ENCODE data around the gene IL4R. TPM values are rescaled to one million over a fixed set of nuclear protein-coding genes. Genes with fewer than 3 reads are reported as not detected.
"Not testable (repeated sequence)": the region's sequence is repeated elsewhere in the genome, so short reads cannot be mapped to it uniquely, and the experiment has no call there.

The IL4R gene
- 8.5 and 13.1 TPM in 2 replicates for total RNA-seq (2014; rRNA removed; shearing (Covaris generic))

GRCh38 chr16:27313422-27314160, at the start of gene IL4R:
Gene IL4R (plus strand): TSS chr16:27313974. CDS start chr16:27340204, 26,230 bp downstream.
- DNase-seq (ENCODE audit: low read depth): peak; percentile 54

DNA sequence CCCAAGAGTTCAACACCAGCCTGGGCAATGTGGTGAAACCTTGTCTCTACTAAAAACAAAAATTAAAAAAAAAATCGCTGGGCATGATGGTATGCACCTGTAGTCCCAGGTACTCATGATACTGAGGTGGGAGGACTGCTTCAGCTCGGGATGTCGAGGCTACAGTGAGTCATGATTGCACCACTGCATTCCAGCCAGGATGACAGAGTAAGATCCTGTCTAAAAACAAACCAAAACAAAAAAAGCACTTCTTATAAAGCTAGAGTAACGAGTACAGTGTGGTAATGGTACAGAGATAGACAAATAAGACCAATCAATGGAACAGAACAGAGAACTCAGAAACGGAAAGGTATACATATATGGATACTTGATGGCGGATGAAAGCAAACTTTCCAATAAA, 49.6 kb upstream of the IL4R start:
- DNase-seq (ENCODE audit: low read depth): peak; percentile 79

GRCh38 chr16:27265982-27266381, 47.8 kb upstream of the IL4R start:
- DNase-seq (ENCODE audit: low read depth): no peak

GRCh38 chr16:27267037-27267677, 46.6 kb upstream of the IL4R start:
- DNase-seq (ENCODE audit: low read depth): no peak

- peak; percentile 94 for DNase-seq (ENCODE audit: low read depth)
These were observed 45.1 kb upstream of the IL4R start, which contains the start of gene NSMCE1 for GRCh38 chr16:27268376-27269299. Gene NSMCE1 (minus strand): TSS chr16:27268772. CDS start chr16:27257570, 11,202 bp downstream.

- DNase-seq (ENCODE audit: low read depth): no peak
These were observed 44.2 kb upstream of the IL4R start for GRCh38 chr16:27269300-27270150.

DNA sequence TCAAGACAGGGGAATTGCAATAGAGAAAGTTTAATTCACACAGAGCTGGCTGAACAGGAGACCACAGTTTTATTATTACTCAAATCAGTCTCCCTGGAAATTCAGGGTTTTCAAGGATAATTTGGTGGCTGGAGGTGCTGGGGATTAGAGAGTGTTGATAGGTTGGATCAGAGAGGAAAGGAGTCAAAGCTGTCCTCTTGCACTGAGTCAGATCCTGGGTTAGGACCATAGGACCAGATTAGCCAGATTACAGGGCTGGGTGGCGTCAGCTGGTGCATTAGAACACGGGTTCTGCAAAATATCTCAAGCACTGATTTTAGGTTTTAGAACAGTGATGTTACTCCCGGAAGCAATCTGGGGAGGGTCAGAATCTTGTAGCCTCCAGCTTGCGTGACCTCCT, 43.4 kb upstream of the IL4R start:
- no peak for DNase-seq (ENCODE audit: low read depth)

DNA sequence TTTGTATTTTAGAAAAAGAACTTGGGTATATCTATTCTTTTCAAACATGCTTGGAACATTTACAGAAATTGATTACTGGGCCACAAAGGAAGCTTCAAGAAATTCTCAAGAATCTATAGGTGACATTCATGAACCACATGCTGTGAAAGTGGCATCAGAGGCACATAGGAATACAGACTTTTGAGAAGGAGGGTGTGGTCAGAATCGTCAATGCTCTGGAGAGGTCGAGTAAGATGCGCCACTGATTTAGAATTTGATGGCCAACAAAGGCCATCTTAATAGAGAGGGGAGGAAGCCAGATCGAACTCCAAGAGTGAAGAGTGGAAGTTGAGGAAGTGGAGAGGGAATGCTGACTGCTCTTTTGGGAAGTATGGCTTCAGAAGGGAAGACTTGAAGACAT, 41.7 kb upstream of the IL4R start:
- DNase-seq (ENCODE audit: low read depth): no peak

DNA sequence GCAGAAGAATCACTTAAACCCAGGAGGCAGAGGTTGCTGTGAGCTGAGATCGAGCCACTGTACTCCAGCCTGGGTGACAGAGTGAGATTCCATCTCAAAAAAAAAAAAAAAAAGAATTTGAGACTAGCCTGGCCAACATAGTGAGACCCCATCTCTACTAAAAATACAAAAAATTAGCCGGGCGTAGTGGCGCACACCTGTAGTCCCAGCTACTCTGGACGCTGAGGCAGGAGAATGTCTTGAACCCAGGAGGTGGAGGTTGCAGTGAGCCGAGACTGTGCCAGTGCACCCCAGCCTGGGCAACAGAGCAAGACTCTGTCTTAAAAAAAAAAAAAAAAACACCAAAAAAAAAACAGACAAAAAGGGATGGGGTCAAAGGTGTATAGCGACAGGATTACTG, 41.1 kb upstream of the IL4R start:
- DNase-seq (ENCODE audit: low read depth): not testable (repeated sequence)

DNA sequence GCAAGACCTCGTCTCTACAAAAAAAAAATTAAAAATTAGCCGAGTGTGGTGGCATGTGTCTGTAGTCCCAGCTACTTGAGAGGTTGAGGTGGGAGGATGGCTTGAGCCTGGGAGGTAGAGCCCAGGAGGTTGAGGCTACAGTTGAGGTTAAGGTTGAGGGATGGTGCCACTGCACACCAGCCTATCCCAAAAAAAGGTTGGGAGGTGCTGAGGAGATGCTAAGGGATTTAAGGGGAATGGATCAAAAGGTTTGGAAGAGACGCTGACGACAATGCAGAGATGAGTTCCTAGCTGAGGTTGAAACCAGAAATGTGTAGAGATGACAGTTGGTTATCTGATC, 40.5 kb upstream of the IL4R start:
- DNase-seq (ENCODE audit: low read depth): no peak

GRCh38 chr16:27273670-27274423, 39.9 kb upstream of the IL4R start:
- peak; percentile 38 for DNase-seq (ENCODE audit: low read depth)

GRCh38 chr16:27274424-27274874, 39.3 kb upstream of the IL4R start:
- not testable (repeated sequence) for DNase-seq (ENCODE audit: low read depth)

DNA sequence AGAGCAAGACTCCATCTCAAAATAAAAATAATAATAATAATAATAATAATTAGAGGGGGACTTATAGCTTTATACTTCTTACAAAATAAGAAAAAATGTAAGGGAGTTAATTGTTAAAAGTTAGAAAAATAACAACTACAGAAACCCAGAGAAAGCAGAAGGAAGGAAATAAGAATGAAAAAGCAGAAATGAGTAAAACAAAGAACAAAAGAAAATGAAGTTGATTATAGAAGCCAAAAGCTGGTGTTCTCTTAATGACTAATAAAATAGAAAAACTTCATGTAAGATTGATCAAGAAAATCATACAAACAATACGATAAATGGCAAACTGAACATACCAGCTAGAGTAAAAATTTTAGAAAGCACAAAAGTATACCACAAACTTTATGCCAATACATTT, 38.4 kb upstream of the IL4R start:
- DNase-seq (ENCODE audit: low read depth): no peak

DNA sequence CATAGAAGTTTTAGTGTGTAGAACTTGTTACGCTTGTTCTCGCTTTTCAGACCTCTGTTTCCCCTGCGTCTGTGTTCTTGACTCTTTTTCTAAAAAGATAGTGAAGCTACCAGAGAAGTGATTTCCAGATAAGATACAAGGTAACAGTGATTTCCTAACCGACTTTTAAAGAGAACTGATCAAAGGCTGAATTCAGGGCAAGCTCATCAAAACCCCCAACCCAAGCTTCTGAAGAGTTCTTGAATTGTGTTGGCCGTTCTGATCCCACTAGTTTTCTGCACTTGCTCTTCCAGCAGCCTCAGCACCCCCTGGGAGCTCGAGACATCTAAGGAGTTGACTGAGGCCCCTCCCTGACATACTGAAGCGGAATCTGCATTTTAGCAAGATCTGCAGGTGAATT, 32.5 kb upstream of the IL4R start:
- no peak for DNase-seq (ENCODE audit: low read depth)

GRCh38 chr16:27284865-27285675, 28.7 kb upstream of the IL4R start:
- DNase-seq (ENCODE audit: low read depth): no peak

GRCh38 chr16:27285676-27286196, 28.0 kb upstream of the IL4R start:
- DNase-seq (ENCODE audit: low read depth): no peak

DNA sequence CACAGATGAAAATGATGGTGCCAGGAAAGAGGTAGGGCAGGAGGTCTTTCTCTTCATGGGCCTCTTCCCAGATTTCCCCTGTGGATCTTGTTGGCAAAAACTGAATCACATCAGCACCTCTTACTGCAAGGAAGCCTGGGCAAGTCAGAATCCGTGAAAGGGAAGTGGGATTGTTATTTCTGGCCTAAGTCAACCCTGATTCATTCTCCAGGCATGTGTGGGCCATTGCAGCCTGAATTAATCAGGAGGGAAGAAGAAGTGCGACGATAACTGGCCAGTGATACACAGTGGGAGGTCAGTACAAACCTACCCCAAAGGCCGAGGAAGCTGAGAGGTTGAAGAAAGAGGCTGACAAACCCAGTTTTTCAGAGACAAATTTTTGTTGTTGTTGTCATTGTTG, 27.3 kb upstream of the IL4R start:
- DNase-seq (ENCODE audit: low read depth): peak; percentile 96

GRCh38 chr16:27287051-27287811, 26.5 kb upstream of the IL4R start:
- peak; percentile 30 for DNase-seq (ENCODE audit: low read depth)

- no peak for DNase-seq (ENCODE audit: low read depth)
These were observed 25.9 kb upstream of the IL4R start for GRCh38 chr16:27287887-27288286.
